ENCODE results near the gene LTK.

The LTK gene

GRCh38 chr15:41559239-41559782 is 45.7 kb upstream of the LTK start:
- DNase-seq: no peak
- Histone ChIP-seq H2AFZ (ENCODE audit: low read length) (peak overlapping the region; percentile 89), H3K36me3 (replicated peaks; ENCODE audit: insufficient read depth, low read length) (no peaks in the 10 kb centered on the region), H3K4me2 (ENCODE audit: low read depth, low read length) (peak overlapping the region; percentile 96), H3K4me1 (ENCODE audit: low read length) (peaks cover 9% of the 10 kb centered on the region), H3K9me2 (replicated peaks; ENCODE audit: insufficient read depth, low read length) (no peaks in the 10 kb centered on the region), H3K9ac (ENCODE audit: low read length) (peak overlapping the region; percentile 40; the same call in 1 of the 2 replicates), H3K79me2 (ENCODE audit: low read length) (peaks cover 5% of the 10 kb centered on the region; the same call in 1 of the 2 replicates), H3F3A (ENCODE audit: insufficient read depth, low read length) (peaks cover 9% of the 10 kb centered on the region), H3K27me3 (replicated peaks; ENCODE audit: insufficient read depth, low read length) (no peaks in the 10 kb centered on the region), H3K9me3 (replicated peaks; ENCODE audit: insufficient read depth, low read length) (no peaks in the 10 kb centered on the region), H3K4me3 (ENCODE audit: low read length) (peak overlapping the region; percentile 66), H3K27ac (ENCODE audit: low read length) (no peak overlapping the region), H4K20me1 (ENCODE audit: insufficient read depth, low read length) (no peaks in the 10 kb centered on the region)
- TF ChIP-seq EZH2 (optimal IDR thresholded peaks at IDR 0.05; ENCODE audit: low read depth, low read length): no peak
- no peak for TF ChIP-seq EZH2phosphoT487 (IDR thresholded peaks at IDR 0.05; ENCODE audit: low read length)
- TF ChIP-seq CTCF (IDR thresholded peaks at IDR 0.05; ENCODE audit: low read length): no peak

GRCh38 chr15:41558400-41559238 is 45.0 kb upstream of the LTK start, which contains the start of gene TYRO3:
TSS of gene TYRO3 (plus strand) at chr15:41559212. CDS start at chr15:41559258, 46 bp downstream.
- Histone ChIP-seq H3K4me1 (ENCODE audit: low read length) (peaks cover 9% of the 10 kb centered on the region), H3K9me2 (replicated peaks; ENCODE audit: insufficient read depth, low read length) (no peaks in the 10 kb centered on the region), H3K27me3 (replicated peaks; ENCODE audit: insufficient read depth, low read length) (no peaks in the 10 kb centered on the region), H3K27ac (ENCODE audit: low read length) (peak within 1 kb of the TSS; percentile 11; the same call in 1 of the 2 replicates), H3K79me2 (ENCODE audit: low read length) (peaks cover 5% of the 10 kb centered on the region; the same call in 1 of the 2 replicates), H3K36me3 (replicated peaks; ENCODE audit: insufficient read depth, low read length) (no peaks in the 10 kb centered on the region), H3K9me3 (replicated peaks; ENCODE audit: insufficient read depth, low read length) (no peaks in the 10 kb centered on the region), H4K20me1 (ENCODE audit: insufficient read depth, low read length) (no peaks in the 10 kb centered on the region), H3K9ac (ENCODE audit: low read length) (peak within 1 kb of the TSS; percentile 40; the same call in 1 of the 2 replicates), H3K4me3 (ENCODE audit: low read length) (peak within 1 kb of the TSS; percentile 66), H3K4me2 (ENCODE audit: low read depth, low read length) (peak within 1 kb of the TSS; percentile 96), H2AFZ (ENCODE audit: low read length) (peak within 1 kb of the TSS; percentile 89), H3F3A (ENCODE audit: insufficient read depth, low read length) (peaks cover 9% of the 10 kb centered on the region)
- no peak for TF ChIP-seq EZH2 (optimal IDR thresholded peaks at IDR 0.05; ENCODE audit: low read depth, low read length)
- no peak for TF ChIP-seq EZH2phosphoT487 (IDR thresholded peaks at IDR 0.05; ENCODE audit: low read length)
- no peak for TF ChIP-seq CTCF (IDR thresholded peaks at IDR 0.05; ENCODE audit: low read length)
- DNase-seq: peak; percentile 47

GRCh38 chr15:41557673-41558399 is 44.2 kb upstream of the LTK start:
- Histone ChIP-seq H3F3A (ENCODE audit: insufficient read depth, low read length) (peaks cover 9% of the 10 kb centered on the region), H3K4me1 (ENCODE audit: low read length) (peaks cover 9% of the 10 kb centered on the region), H3K27me3 (replicated peaks; ENCODE audit: insufficient read depth, low read length) (no peaks in the 10 kb centered on the region), H3K9ac (ENCODE audit: low read length) (peak overlapping the region; percentile 36; the same call in 1 of the 2 replicates), H3K79me2 (ENCODE audit: low read length) (peaks cover 5% of the 10 kb centered on the region; the same call in 1 of the 2 replicates), H3K4me3 (ENCODE audit: low read length) (peak overlapping the region; percentile 66), H3K36me3 (replicated peaks; ENCODE audit: insufficient read depth, low read length) (no peaks in the 10 kb centered on the region), H3K27ac (ENCODE audit: low read length) (peak overlapping the region; percentile 11; the same call in 1 of the 2 replicates), H4K20me1 (ENCODE audit: insufficient read depth, low read length) (no peaks in the 10 kb centered on the region), H3K4me2 (ENCODE audit: low read depth, low read length) (peak overlapping the region; percentile 66), H3K9me2 (replicated peaks; ENCODE audit: insufficient read depth, low read length) (no peaks in the 10 kb centered on the region), H2AFZ (ENCODE audit: low read length) (peak overlapping the region; percentile 73), H3K9me3 (replicated peaks; ENCODE audit: insufficient read depth, low read length) (no peaks in the 10 kb centered on the region)
- TF ChIP-seq EZH2phosphoT487 (IDR thresholded peaks at IDR 0.05; ENCODE audit: low read length) (no peak), CTCF (IDR thresholded peaks at IDR 0.05; ENCODE audit: low read length) (peak; percentile 96)
- peak; percentile 86 for DNase-seq

Measured in MM.1S (cell line).